ENCODE measurements around the gene TXNRD2.
A peak's percentile ranks its signal among the peaks of the same experiment; 100 is the strongest.
"Not testable (repeated sequence)": the region's sequence is repeated elsewhere in the genome, so short reads cannot be mapped to it uniquely, and the experiment has no call there.

TXNRD2 gene

DNA sequence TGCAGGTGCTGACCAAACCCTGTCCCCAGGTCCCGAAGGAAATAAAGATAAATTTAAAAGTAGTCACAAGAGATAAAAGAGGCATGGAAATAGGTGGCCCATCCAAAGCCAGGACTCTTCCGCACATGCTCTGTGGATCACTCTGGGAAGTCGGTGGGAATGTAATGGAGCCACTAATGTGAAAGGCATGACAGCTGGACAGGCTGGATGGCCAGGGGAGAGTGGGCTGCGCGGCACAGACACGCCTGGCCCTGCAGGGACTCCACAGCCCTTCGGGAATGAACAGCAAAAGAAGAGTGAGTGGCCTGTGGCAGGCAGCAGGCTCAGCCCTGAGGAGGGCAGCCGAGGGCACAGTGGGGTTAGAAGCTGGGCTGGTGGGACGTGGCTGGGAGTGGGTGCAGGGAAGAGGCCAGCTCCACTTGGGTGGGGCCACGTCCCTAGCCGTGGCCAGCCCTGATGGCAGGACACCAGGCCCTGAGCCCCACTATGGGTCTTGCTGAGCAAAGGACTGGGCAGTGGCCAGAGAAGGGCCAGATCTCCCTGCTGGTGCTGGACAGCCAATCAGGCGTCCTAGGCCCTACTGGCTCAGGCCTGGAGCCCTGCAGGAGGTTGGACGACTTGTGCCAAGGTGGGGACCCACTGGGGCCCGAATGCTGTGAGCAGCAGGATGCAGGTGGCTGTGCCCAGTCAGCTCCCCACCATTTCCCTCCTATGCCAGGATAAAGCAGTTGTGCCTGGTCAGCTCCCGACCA is 55.6 kb downstream of the TXNRD2 start:
- no peak for DNase-seq

DNA sequence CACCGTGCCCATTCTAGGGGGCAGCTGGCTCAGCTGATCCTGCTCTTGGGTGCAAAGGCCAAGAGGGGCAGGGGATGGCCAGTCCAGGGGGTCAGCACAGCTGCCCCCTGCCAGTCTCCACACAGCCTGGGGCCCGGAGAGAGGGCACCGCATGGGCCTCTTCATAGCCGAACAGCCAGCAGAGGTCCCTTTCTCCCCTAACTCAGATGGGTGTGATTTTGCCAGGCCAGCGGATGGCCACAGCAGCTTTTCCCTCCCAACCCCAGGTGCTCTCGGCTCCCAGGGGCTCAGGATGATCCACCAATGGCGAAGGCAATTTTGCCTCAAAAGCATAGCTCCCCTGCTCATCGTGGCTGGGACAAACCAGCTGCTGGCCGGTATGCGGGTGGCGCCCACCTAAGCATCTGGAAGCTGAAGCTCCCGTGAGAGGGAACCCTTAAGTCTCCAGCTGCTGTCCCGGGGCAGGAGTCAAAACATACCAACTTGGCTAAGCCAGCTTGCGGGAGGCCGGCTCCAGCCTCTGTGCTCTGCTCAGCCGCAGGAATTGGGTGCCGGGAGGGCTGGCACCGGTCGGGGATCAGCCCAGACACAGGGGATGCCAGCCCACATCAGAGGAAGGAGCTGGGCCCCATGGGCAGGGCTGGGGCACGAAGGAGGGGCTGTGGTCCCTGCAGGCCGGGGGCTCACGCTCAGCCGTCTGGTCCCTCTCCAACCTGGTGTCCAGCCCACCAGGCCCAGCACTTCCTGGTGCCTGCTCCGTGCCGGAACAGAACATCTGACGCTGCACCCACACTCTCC is 56.5 kb downstream of the TXNRD2 start:
- DNase-seq, result no peak

GRCh38 chr22:19884161-19884953 is 57.3 kb downstream of the TXNRD2 start:
- no peak for DNase-seq

DNA sequence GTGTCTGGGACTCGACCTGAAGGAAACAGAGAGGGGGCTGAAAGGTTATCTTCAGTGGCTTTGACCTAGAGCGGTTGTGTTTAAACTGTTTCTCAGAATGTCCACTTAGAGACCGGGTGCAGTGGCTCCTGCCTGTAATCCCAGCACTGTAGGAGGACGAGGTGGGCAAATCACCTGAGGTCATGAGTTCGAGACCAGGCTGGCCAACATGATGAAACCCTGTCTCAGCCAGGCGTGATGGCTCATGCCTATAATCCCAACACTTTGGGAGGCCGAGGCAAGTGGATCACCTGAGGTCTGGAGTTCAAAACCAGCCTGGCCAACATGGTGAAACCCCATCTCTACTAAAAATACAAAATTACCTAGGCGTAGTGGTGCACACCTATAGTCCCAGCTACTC is 58.2 kb downstream of the TXNRD2 start:
- not testable (repeated sequence) for DNase-seq

- no peak for DNase-seq
Observed at GRCh38 chr22:19882446-19883381, 58.9 kb downstream of the TXNRD2 start.

GRCh38 chr22:19880786-19881569 is 60.6 kb downstream of the TXNRD2 start:
- no peak for DNase-seq

DNA sequence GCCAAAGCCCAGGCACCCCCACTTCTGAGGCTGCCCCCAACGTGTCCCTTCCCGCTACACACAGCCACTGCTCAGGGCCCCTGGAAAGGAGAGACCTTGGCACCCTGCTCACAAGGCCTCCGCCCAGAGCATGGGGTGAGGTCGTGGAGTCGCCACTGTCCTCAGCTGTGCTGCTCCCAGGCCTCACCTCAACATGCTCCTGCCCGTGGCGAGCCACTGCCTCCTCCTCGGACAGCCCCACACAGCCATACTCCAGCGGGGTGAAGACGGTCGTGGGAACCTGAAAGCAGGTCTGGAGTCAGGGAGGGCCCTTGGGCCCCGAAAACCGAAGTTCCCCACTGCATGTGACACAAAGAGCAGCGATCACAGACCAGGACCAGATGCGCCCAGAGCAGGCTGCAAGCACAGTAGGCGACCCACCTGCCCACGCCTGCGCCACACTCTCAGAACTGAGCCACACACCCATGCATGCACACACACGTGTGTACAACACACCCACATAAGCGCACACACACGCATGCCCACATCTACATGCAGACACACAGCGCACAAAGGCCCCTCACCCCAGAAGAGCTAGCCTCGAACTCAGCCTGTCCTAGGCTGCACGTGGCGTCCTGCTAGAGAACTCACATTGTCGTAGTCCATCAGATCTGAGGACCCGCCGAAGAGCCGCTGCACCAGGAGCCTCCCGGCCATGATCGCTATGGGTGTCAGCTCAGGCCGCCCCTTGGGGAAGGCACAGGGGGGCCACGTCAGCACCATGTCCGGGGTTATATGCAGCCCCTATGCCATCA is 61.4 kb downstream of the TXNRD2 start:
- DNase-seq, result no peak

DNA sequence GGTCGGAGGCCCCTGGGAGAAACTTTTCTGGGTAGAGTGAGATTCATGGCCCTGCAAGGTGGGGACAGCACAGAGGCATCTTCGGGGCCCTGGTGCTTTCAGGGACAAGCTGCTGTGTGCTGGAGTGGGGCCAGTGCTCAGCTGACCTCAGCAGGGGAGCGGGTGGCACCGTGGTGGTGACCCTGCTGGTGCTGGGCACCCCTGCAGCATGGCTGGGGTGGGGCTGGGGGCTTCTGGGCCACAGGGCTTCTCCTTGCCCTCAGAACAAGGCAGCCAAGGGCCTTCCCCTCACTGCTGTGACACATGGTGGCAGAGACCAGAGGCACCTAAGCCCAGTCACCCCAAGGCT is 62.0 kb downstream of the TXNRD2 start:
- DNase-seq, result no peak

GRCh38 chr22:19879246-19879570 is 62.4 kb downstream of the TXNRD2 start:
- DNase-seq, result no peak

DNA sequence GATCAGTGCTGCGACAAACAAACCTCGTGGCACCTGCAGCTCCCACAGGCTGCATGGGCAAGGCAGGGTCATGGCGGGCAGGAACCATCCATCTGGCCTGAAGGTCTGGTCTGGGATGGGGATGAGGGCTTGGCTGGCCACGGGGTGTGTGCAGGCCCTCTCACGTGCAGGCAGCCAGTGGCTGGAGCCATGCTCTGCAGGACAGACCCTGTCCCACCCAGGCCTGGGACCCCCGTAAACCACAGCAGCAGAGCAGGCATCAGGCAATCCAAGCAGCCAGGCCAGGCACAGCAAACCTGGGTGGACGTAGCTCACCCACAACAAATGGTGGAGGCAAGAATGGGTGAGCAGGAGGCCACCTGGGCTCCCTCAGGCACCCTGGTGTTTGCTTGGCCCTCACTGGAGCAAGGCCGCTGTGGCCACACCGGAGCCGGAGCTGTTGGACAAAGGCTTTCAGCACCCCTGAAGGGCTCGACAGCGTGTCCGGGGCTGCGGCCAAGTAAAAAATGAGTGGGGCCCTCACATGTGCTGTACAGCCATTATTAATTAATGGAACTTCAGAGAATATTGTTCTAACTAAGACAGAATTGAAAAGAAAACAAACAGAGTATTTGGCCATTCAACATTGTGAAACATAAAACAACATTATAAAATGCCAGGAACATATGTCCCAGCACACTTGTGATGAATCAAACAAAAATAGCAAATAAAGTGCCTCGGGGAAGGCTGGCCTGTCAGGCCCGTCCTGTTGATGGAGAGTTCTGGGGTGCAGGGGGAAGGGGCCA is 63.0 kb downstream of the TXNRD2 start:
- no peak for DNase-seq

DNA sequence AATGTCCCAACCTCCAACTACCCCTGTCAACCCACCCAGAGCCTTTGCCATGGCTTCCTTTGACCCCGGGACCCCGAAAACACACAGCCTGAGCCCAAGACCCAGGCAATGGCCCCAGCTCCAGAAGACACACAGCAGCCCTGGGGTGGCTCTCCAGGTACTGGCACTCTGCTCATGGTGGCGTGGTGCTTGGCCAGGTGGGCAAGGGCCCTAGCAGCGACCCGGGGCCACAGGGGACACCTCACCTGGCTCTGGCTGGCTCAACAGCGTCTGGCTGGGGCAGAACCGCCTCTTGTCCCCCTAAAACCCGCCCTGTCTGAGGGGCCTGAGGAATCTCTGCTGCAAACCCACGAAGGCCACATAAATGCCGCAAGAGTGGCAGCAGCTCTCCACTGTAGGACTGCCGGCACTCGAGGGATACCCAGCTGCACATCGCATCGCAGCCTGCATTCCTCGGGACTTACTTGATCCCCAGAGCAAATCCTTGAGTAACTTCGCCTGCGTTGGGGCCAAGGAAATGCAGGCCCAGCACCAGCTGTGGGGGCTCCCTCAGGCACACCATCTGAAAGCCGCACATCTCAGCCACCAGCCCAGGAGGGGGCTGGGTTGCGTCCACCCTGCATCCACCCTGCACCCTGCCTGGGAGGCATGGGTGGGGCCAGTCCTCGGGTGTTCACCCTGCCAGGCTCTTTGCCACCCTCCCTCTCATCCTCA is 63.8 kb downstream of the TXNRD2 start:
- no peak for DNase-seq

DNA sequence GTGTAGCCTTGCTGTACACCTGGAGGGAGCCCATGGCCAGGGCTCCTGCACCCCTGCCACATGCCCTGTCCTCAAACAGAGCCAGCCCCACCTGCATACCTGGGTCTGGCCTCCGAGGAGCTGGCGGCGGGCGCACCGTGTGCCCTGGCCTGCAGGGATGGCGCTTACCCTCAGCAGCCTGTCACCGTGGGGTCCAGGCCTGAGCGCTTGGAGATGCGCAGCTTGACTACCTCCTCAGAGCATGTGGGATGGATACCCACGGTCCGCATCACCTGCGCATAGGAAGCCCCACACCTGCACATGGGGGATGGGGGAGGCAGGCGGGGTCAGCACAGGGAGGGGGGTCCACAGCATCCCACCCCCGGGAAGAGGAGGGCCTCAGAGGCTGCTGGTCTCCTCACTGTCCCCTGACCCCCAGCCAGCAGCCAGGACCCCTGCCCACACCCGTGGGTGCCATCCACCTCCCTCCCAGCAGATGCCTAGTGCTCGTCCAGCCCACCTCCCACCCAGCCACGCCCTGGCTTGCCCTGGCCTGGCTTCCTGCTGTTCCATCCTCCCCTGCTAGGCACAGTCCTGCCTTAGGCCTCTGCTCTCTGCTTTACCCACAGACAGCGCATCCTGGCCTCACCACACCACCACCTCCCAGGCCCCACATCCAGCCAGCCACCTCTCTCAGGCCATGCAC is 64.5 kb downstream of the TXNRD2 start:
- DNase-seq, result no peak

- DNase-seq, result no peak
Observed at GRCh38 chr22:19876314-19876940, 65.2 kb downstream of the TXNRD2 start.

GRCh38 chr22:19875531-19876313 is 65.9 kb downstream of the TXNRD2 start:
- DNase-seq, result no peak

- no peak for DNase-seq
Observed at GRCh38 chr22:19875061-19875530, 66.5 kb downstream of the TXNRD2 start.

DNA sequence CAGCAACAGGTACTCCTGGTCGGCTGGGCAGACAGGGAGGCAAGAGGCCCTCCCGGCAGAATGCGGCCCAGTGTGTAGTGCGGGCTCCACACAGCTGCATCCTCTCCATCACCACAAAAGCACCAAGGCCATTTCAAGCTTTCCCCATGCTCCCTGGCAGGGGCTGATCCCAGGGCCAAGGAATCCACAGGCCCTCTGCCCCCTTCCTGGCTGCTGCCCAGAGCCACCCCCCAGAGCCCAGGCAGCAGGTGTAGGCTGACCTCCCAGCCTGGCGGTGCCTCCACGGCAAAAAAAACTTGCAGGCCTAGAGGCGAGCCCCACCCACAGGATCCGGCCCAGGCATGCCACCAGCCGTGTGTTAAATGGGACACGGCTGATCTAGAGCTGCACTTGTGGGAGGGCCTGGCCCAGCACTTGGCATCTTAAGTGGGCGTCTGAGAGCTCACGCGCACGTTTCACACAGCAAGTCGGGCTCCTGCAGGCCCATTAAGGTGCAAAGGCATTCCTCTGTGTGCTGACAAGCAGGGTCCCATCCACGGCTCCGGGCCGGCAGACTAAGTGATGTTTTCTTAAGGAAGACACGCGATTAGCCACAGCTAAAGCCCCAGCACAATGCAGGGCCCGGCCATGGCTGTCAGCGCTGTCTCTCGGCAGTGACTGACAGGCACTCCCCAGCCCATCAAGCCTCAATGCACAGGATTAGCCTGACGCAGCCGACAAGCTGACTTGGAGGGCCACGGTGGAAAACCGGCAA is 67.1 kb downstream of the TXNRD2 start:
- DNase-seq, result peak in 1 of 2 experiments; percentile 27

DNA sequence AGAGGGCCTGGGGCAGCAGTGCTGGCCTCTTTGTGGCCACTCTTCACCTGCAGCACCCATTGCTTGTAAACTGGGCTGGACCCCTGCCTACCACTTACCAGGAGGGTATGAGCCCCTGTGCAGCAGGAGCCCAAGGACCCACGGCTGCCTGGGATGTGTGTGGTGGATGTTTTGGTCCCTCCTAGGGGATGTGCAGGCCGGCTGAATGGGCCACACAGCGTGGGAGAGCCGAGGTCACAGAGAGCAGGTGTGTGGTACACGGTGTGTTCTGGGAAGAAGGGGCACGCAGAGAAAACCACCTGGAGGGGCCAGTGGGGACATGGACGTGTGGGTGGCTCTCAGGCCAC is 67.7 kb downstream of the TXNRD2 start:
- no peak for DNase-seq
